GM18502 (cell line): Measurements from ENCODE around the gene PKMYT1.
"Not testable (repeated sequence)": the region's sequence is repeated elsewhere in the genome, so short reads cannot be mapped to it uniquely, and the experiment has no call there.

Experiments used
- ATAC-seq: cut with Tn5 transposase; IDR thresholded peaks from one replicate; pipeline ENCODE4 v1.9.1; 2021; ENCODE audit warnings: mild to moderate bottlenecking; ENCODE audit not compliant: unreplicated experiment, poor library complexity

PKMYT1 gene

GRCh38 chr16:2942045-2942444 lies 38.2 kb downstream of the PKMYT1 start:
- no peak for ATAC-seq

GRCh38 chr16:2939968-2940367 lies 40.3 kb downstream of the PKMYT1 start:
- no peak for ATAC-seq

GRCh38 chr16:2938206-2938605 lies 42.0 kb downstream of the PKMYT1 start:
- no peak for ATAC-seq

GRCh38 chr16:2937170-2937569 lies 43.1 kb downstream of the PKMYT1 start:
- ATAC-seq: no peak

- no peak for ATAC-seq
Measured at GRCh38 chr16:2936436-2937011, 43.7 kb downstream of the PKMYT1 start.

GRCh38 chr16:2934450-2934849 lies 45.8 kb downstream of the PKMYT1 start:
- no peak for ATAC-seq

- ATAC-seq: no peak
Measured at GRCh38 chr16:2933701-2934100, 46.5 kb downstream of the PKMYT1 start.

- ATAC-seq: no peak
Measured at GRCh38 chr16:2933136-2933535, 47.1 kb downstream of the PKMYT1 start.

- not testable (repeated sequence) for ATAC-seq
Measured at GRCh38 chr16:2931231-2931914, 48.9 kb downstream of the PKMYT1 start.

- no peak for ATAC-seq
Measured at GRCh38 chr16:2930236-2930635, 50.0 kb downstream of the PKMYT1 start.

- no peak for ATAC-seq
Measured at GRCh38 chr16:2929693-2930092, 50.6 kb downstream of the PKMYT1 start.

- no peak for ATAC-seq
Measured at GRCh38 chr16:2928796-2929195, 51.5 kb downstream of the PKMYT1 start.

- not testable (repeated sequence) for ATAC-seq
Measured at GRCh38 chr16:2928151-2928550, 52.1 kb downstream of the PKMYT1 start.

GRCh38 chr16:2927010-2927646 lies 53.1 kb downstream of the PKMYT1 start:
- ATAC-seq: peak; percentile 69

- ATAC-seq: no peak
Measured at GRCh38 chr16:2926650-2926999, 53.6 kb downstream of the PKMYT1 start.

GRCh38 chr16:2925951-2926649 lies 54.1 kb downstream of the PKMYT1 start:
- no peak for ATAC-seq

- ATAC-seq: no peak
Measured at GRCh38 chr16:2924901-2925755, 55.1 kb downstream of the PKMYT1 start.

GRCh38 chr16:2923481-2923880 lies 56.8 kb downstream of the PKMYT1 start:
- no peak for ATAC-seq
